Urinary bladder (tissue), 4 donors: ENCODE measurements around the gene BTRC. TPM values are rescaled to one million over a fixed set of nuclear protein-coding genes. Genes with fewer than 3 reads are reported as not detected.

Source experiments
- DNase-seq: peaks from one replicate; pipeline ENCODE4 v3.0.0-alpha.2; 2015; ENCODE audit errors: extremely low spot score
- H3K27ac ChIP-seq: one replicate; pipeline ENCODE4 v1.5.1; 2013; ENCODE audit warnings: low read depth, mild to moderate bottlenecking, moderate library complexity
- H3K36me3 ChIP-seq: one replicate; pipeline ENCODE4 v1.6.1; 2013; ENCODE audit warnings: mild to moderate bottlenecking, moderate library complexity; ENCODE audit not compliant: insufficient read depth
- H3K4me1 ChIP-seq: one replicate; pipeline ENCODE4 v1.6.1; 2013; ENCODE audit warnings: mild to moderate bottlenecking, moderate library complexity; ENCODE audit not compliant: insufficient read depth
- H3K4me3 ChIP-seq: one replicate; pipeline ENCODE4 v1.5.1; 2013; ENCODE audit warnings: low read depth, low read length
- WGBS: extraction: QIAGEN DNeasy Blood & Tissue Kit; methylation state at CpG from one replicate; pipeline ENCODE4 v1.1.7; 2013; 5-methylcytosine and 5-hydroxymethylcytosine counted together
- polyA plus RNA-seq: library from polyadenylated mRNA; stranded (reverse); fragments of 200-250 nt; gene quantifications from one replicate; pipeline ENCODE4 v1.2.3, GENCODE V29; 2013
- total RNA-seq: library from RNA; depleted of rRNA; stranded (reverse); fragments of >200 nt; gene quantifications from one replicate; pipeline ENCODE4 v1.2.3, GENCODE V29; 2014
- donor health status: healthy with polysubstance abuse.
- donor health status: healthy.

The BTRC gene
- total and polyA plus RNA-seq, 2 donors, result 8.5 to 17.0 TPM

- WGBS, result 84% methylated on average over 3 of the region's 3 CpGs
Measured at GRCh38 chr10:101476383-101476782, 122.4 kb downstream of the BTRC start.

GRCh38 chr10:101478956-101479355, 125.0 kb downstream of the BTRC start:
- WGBS, result 55% methylated on average over 1 of the region's 1 CpG
- H3K36me3 ChIP-seq, result no peaks in the 10 kb centered on the region
- H3K27ac ChIP-seq, result no peak overlapping the region
- DNase-seq, result no peak
- no peaks in the 10 kb centered on the region for H3K4me1 ChIP-seq
- H3K4me3 ChIP-seq, result no peak overlapping the region

More at GRCh38 chr10:101476383-101476782, 122.4 kb downstream of the BTRC start:
- no peaks in the 10 kb centered on the region for H3K36me3 ChIP-seq
- H3K27ac ChIP-seq, result no peak overlapping the region
- no peak for DNase-seq
- no peaks in the 10 kb centered on the region for H3K4me1 ChIP-seq
- no peak overlapping the region for H3K4me3 ChIP-seq

DNA sequence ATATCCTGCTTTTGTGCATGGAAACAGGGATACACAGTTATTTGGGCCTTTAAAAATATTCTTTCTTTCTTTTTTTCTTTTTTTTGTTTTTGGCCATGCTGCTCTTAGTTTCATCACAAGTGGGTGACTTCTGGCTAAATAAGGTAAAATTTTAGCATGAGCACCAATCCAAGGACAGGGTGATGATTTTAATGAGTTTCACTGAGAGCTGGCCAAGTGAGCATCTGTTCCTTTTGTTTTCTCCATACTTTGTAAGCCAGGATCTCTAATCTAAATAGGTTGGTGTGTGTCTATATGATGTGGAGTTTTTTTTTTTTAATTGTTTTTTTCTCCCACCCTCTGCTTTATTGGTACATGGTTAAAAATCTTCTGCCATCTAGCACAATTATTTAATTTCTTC, 127.3 kb downstream of the BTRC start:
- DNase-seq, result no peak
- no peaks in the 10 kb centered on the region for H3K4me1 ChIP-seq
- H3K4me3 ChIP-seq, result no peak overlapping the region
- H3K36me3 ChIP-seq, result no peaks in the 10 kb centered on the region
- H3K27ac ChIP-seq, result no peak overlapping the region

DNA sequence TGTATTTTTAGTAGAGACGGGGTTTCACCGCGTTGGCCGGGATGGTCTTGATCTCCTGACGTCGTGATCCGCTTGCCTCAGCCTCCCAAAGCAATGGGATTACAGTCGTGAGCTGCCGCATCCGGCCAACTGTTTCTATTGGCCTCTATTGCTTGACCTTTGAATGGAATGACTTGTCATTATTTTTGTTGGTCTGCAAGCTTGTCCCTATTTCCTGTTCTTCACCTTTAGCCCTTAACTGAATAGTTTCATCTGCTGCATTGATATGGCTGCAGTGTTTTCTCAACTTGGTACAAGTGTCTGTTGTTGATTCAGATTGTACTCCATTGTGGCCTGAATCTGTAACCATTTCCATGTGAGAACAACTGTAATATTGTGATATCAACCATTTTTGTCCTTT, 128.6 kb downstream of the BTRC start:
- 96% methylated on average over 10 of the region's 10 CpGs for WGBS

GRCh38 chr10:101484175-101484745, 130.3 kb downstream of the BTRC start:
- no peak for DNase-seq
- H3K36me3 ChIP-seq, result no peaks in the 10 kb centered on the region
- H3K4me3 ChIP-seq, result no peak overlapping the region
- no peak overlapping the region for H3K27ac ChIP-seq
- H3K4me1 ChIP-seq, result no peaks in the 10 kb centered on the region
- 74% methylated on average over 8 of the region's 8 CpGs for WGBS

More for the DNA sequence above, 128.6 kb downstream of the BTRC start:
- Histone ChIP-seq H3K4me3 (no peak overlapping the region), H3K27ac (no peak overlapping the region), H3K4me1 (no peaks in the 10 kb centered on the region), H3K36me3 (no peaks in the 10 kb centered on the region)
- no peak for DNase-seq

GRCh38 chr10:101485207-101485606, 131.2 kb downstream of the BTRC start:
- 84% methylated on average over 5 of the region's 5 CpGs for WGBS
- DNase-seq, result no peak
- H3K4me3 ChIP-seq, result no peak overlapping the region
- no peaks in the 10 kb centered on the region for H3K4me1 ChIP-seq
- H3K27ac ChIP-seq, result no peak overlapping the region
- no peaks in the 10 kb centered on the region for H3K36me3 ChIP-seq

DNA sequence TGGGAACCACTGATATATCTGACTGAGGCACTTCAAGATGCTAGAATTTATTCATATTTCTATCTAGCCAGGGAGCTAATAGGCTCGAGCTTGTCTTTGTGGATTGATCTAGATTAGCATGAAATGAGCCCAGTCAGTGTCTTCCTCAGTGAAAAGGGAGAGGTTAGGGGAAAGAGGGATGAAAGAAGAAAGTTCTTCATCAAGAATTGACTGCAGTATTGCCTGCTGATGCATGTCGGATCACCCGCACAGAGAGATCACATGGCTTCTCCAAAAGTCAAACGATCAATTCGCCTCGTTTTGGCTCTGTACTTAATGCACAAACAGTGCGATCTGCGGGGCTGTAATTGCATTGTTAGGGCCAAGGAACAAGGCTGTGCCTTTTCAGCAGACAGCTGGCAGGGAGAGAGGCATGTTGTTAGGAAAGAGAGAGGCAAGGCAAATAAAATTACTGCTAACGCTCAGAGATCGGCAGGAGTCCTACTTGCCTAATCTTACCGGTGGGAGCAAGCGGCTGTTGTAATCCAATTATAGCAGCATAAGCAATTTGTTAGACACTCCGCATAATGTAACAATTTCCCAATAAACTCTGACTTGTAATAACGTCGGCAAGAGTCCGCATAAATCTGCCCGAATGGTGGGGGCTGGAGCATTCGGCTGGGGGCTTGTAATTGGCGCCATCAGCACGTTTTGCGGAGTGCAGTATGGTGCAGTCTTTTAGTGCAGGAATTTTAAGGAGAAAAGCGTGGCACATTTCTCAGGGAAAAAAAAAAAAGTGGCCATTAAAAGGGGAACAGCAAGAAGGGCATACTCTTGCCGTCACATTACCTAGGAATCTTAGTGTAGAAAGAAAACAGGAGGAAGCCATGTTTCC, 132.0 kb downstream of the BTRC start:
- Histone ChIP-seq H3K4me3 (no peak overlapping the region), H3K36me3 (no peaks in the 10 kb centered on the region), H3K4me1 (no peaks in the 10 kb centered on the region), H3K27ac (no peak overlapping the region)
- WGBS, result 49% methylated on average over 23 of the region's 23 CpGs
- peak; percentile 69 for DNase-seq

- H3K4me3 ChIP-seq, result no peak overlapping the region
- no peaks in the 10 kb centered on the region for H3K4me1 ChIP-seq
- H3K27ac ChIP-seq, result no peak overlapping the region
- DNase-seq, result no peak
- H3K36me3 ChIP-seq, result no peaks in the 10 kb centered on the region
- WGBS, result 92% methylated on average over 3 of the region's 3 CpGs
Measured at GRCh38 chr10:101487399-101487798, 133.4 kb downstream of the BTRC start.

GRCh38 chr10:101489355-101489754, 135.4 kb downstream of the BTRC start:
- Histone ChIP-seq H3K27ac (no peak overlapping the region), H3K36me3 (no peaks in the 10 kb centered on the region), H3K4me3 (no peak overlapping the region), H3K4me1 (no peaks in the 10 kb centered on the region)
- 59% methylated on average over 3 of the region's 3 CpGs for WGBS
- DNase-seq, result no peak

GRCh38 chr10:101490026-101490425, 136.1 kb downstream of the BTRC start:
- 94% methylated on average over 1 of the region's 1 CpG for WGBS
- H3K27ac ChIP-seq, result no peak overlapping the region
- no peaks in the 10 kb centered on the region for H3K36me3 ChIP-seq
- DNase-seq, result no peak
- no peaks in the 10 kb centered on the region for H3K4me1 ChIP-seq
- H3K4me3 ChIP-seq, result no peak overlapping the region

DNA sequence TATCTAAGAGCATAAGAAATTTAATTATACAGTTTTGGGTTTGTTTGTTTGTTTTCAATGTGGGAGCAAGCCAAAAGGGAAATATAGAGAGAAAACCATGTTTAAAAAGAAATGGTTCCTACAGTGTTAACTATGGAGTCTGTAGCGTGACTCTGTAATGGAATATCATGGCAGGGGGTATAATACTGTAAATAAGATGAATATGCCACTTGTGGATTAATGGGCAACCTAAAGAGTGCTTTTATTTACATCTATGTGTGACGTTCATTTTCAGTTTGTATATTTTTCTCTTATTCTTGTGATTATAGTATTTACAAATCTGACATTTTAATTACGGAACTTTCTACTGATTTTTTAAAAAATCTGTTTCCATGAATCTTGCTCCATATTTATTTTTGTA, 138.2 kb downstream of the BTRC start:
- no peaks in the 10 kb centered on the region for H3K36me3 ChIP-seq
- H3K4me3 ChIP-seq, result no peak overlapping the region
- no peaks in the 10 kb centered on the region for H3K4me1 ChIP-seq
- 88% methylated on average over 3 of the region's 3 CpGs for WGBS
- no peak for DNase-seq
- H3K27ac ChIP-seq, result no peak overlapping the region

- Histone ChIP-seq H3K4me3 (no peak overlapping the region), H3K36me3 (no peaks in the 10 kb centered on the region), H3K4me1 (no peaks in the 10 kb centered on the region), H3K27ac (no peak overlapping the region)
- WGBS, result 94% methylated on average over 1 of the region's 1 CpG
- DNase-seq, result no peak
Measured at GRCh38 chr10:101492814-101493213, 138.8 kb downstream of the BTRC start.

DNA sequence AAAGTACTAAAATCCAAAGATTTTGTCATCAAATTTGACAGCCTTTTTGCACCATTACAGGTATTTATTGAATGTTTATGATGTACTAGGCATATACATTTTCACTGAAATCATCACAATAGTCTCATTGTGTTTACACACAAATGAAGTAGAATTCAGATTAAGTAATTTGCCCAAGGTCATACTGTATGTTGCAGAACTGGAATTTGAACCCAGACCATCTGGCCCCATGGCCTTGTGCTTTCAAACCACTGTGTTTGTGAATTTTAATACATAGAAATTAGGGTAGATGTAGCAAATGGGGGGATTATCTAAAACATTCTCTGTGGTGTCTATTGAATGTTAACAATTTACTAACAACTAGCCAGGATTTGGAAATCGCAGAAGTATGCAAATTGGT, 139.3 kb downstream of the BTRC start:
- H3K36me3 ChIP-seq, result no peaks in the 10 kb centered on the region
- H3K27ac ChIP-seq, result no peak overlapping the region
- no peak overlapping the region for H3K4me3 ChIP-seq
- no peak for DNase-seq
- no peaks in the 10 kb centered on the region for H3K4me1 ChIP-seq
- WGBS, result 97% methylated on average over 1 of the region's 1 CpG

GRCh38 chr10:101493782-101494281, 139.9 kb downstream of the BTRC start:
- 64% methylated on average over 1 of the region's 1 CpG for WGBS
- no peak for DNase-seq
- H3K36me3 ChIP-seq, result no peaks in the 10 kb centered on the region
- H3K4me1 ChIP-seq, result no peaks in the 10 kb centered on the region
- no peak overlapping the region for H3K4me3 ChIP-seq
- no peak overlapping the region for H3K27ac ChIP-seq
